Bronchial epithelial cell (primary cell): ENCODE measurements around the gene PAIP2. TPM values are rescaled to one million over a fixed set of nuclear protein-coding genes. Genes with fewer than 3 reads are reported as not detected.
"Not testable (repeated sequence)": the region's sequence is repeated elsewhere in the genome, so short reads cannot be mapped to it uniquely, and the experiment has no call there.

Source experiments
- DNase-seq: peaks from one replicate; pipeline ENCODE4 v3.0.0-alpha.2; 2010; ENCODE audit warnings: low read depth
- FAIRE-seq: peaks from 2 replicates; lab custom pipeline; 2011; peaks lifted over from hg19 to GRCh38; lab: Jason Lieb, UNC
- H3K27me3 ChIP-seq: 2 replicates; pipeline ENCODE4 v1.5.1; 2011; ENCODE audit warnings: low read length; ENCODE audit not compliant: control insufficient read depth, insufficient read depth
- H3K36me3 ChIP-seq: 2 replicates; pipeline ENCODE4 v1.5.1; 2011; ENCODE audit warnings: low read length; ENCODE audit not compliant: control insufficient read depth, insufficient read depth
- H3K4me3 ChIP-seq: 2 replicates; pipeline ENCODE4 v1.5.1; 2011; ENCODE audit warnings: mild to moderate bottlenecking, low read depth, low read length, control low read depth
- total RNA-seq: library from RNA; depleted of rRNA; stranded (reverse); fragments of >200 nt; gene quantifications from 2 replicates; pipeline ENCODE4 v1.2.1, GENCODE V29; 2014
- TF ChIP-seq, protein P1 (sequence below): IDR thresholded peaks from 2 replicates; pipeline ENCODE4 v1.5.1; 2011; ENCODE audit warnings: mild to moderate bottlenecking, moderate library complexity, low read length, control low read depth, inconsistent platforms; ENCODE audit not compliant: insufficient read depth, severe bottlenecking

The PAIP2 gene
- total RNA-seq, 1 donor from 2014 or later: 68.7 TPM

- H3K27me3 ChIP-seq: no peaks in the 10 kb centered on the region
- TF ChIP-seq, protein P1, sequence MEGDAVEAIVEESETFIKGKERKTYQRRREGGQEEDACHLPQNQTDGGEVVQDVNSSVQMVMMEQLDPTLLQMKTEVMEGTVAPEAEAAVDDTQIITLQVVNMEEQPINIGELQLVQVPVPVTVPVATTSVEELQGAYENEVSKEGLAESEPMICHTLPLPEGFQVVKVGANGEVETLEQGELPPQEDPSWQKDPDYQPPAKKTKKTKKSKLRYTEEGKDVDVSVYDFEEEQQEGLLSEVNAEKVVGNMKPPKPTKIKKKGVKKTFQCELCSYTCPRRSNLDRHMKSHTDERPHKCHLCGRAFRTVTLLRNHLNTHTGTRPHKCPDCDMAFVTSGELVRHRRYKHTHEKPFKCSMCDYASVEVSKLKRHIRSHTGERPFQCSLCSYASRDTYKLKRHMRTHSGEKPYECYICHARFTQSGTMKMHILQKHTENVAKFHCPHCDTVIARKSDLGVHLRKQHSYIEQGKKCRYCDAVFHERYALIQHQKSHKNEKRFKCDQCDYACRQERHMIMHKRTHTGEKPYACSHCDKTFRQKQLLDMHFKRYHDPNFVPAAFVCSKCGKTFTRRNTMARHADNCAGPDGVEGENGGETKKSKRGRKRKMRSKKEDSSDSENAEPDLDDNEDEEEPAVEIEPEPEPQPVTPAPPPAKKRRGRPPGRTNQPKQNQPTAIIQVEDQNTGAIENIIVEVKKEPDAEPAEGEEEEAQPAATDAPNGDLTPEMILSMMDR: no peak
- DNase-seq (no peak), FAIRE-seq (no peak)
- no peaks in the 10 kb centered on the region for H3K36me3 ChIP-seq
- H3K4me3 ChIP-seq: peak overlapping the region; percentile 100
Measured at GRCh38 chr5:139342423-139342723, 719 bp downstream of the PAIP2 start.

DNA sequence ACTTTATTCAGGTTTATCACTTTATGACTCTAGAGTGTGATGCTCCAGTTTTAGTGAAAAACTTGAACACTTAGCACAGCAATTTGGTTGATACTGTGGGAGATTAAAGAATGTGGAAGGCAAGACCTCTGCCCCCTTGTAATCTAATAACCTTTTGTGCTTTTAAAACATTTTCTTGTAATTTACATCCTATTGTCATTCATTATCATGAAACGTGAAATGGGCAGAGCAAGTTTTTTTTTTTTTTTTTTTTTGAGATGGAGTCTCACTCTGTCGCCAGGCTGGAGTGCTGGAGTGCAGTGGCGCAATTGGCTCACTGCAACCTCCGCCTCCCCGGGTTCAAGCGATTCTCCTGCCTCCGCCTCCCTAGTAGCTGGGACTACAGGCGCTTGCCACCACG lies 1.8 kb downstream of the PAIP2 start:
- no peak for FAIRE-seq

DNA sequence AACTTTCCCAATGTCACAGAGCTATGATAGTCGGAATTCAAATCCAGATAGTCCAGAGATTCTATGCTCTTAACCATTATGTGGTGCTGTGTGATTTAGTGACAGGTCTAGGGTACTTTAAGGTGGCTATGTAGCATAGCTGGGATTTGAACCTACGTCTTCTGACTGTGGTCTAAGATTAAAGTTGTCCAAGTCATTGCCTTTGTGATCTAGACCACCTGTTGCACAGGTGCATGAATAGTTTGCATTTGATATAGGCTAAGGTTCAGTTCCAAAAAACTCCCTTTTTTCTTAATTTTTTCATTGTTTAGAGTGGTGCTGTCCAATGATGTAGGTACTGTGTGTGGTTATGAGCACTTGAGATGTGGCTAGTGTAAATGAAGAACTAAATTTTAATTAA lies 2.5 kb downstream of the PAIP2 start:
- no peak for FAIRE-seq
- Histone ChIP-seq H3K27me3 (no peaks in the 10 kb centered on the region), H3K4me3 (no peak overlapping the region), H3K36me3 (no peaks in the 10 kb centered on the region)
- TF ChIP-seq, protein P1: no peak
- DNase-seq: no peak

More for the DNA sequence above, 1.8 kb downstream of the PAIP2 start:
- H3K27me3 ChIP-seq: no peaks in the 10 kb centered on the region
- H3K4me3 ChIP-seq: no peak overlapping the region
- no peak for DNase-seq
- H3K36me3 ChIP-seq: no peaks in the 10 kb centered on the region
- TF ChIP-seq, protein P1: no peak

- H3K36me3 ChIP-seq, FAIRE-seq, DNase-seq, H3K4me3 ChIP-seq, H3K27me3 ChIP-seq: not testable (repeated sequence)
Measured at GRCh38 chr5:139345442-139345841, 3.8 kb downstream of the PAIP2 start.

- not testable (repeated sequence) for FAIRE-seq, H3K27me3 ChIP-seq
Measured at GRCh38 chr5:139347863-139348262, 6.2 kb downstream of the PAIP2 start.

GRCh38 chr5:139354186-139354585 lies 12.5 kb downstream of the PAIP2 start:
- TF ChIP-seq, protein P1: no peak
- Histone ChIP-seq H3K36me3 (no peaks in the 10 kb centered on the region), H3K27me3 (no peaks in the 10 kb centered on the region), H3K4me3 (no peak overlapping the region)
- DNase-seq (no peak), FAIRE-seq (no peak)

More at GRCh38 chr5:139347863-139348262, 6.2 kb downstream of the PAIP2 start:
- H3K36me3 ChIP-seq, H3K4me3 ChIP-seq, DNase-seq: not testable (repeated sequence)

- not testable (repeated sequence) for H3K36me3 ChIP-seq, H3K4me3 ChIP-seq, DNase-seq, FAIRE-seq, H3K27me3 ChIP-seq
Measured at GRCh38 chr5:139355900-139356299, 14.2 kb downstream of the PAIP2 start.
